AG04450 (cell line): ENCODE data around the gene CLCN2. TPM values are rescaled to one million over a fixed set of nuclear protein-coding genes. Genes with fewer than 3 reads are reported as not detected.

Experiments used
- CTCF ChIA-PET: fragments of 300-600, 350-600 bp; formaldehyde crosslinking; extraction: SDS; loops from one replicate; lab custom pipeline; 2022; ENCODE audit warnings: antibody characterized with exemption, inconsistent platforms; lab: Charles Lee
- POLR2A ChIA-PET: fragments of 350-600 bp; formaldehyde crosslinking; extraction: SDS; loops from one replicate; lab custom pipeline; 2021; ENCODE audit warnings: antibody characterized with exemption, inconsistent platforms; lab: Yijun Ruan, JAX
- DNase-seq: peaks from one replicate; pipeline ENCODE4 v3.0.0-alpha.2; 2011; ENCODE audit warnings: low read depth, low spot score
- H3K27ac ChIP-seq: one replicate; pipeline ENCODE4 v1.5.1; 2012; ENCODE audit warnings: low read depth, low read length, control low read depth
- H3K27me3 ChIP-seq: one replicate; pipeline ENCODE4 v1.6.0; 2012; ENCODE audit warnings: low read length; ENCODE audit not compliant: control insufficient read depth, insufficient read depth
- H3K4me3 ChIP-seq: 2 replicates; pipeline ENCODE4 v1.5.1; 2011; ENCODE audit warnings: mild to moderate bottlenecking, low read depth, low read length, control low read depth
- H3K9me3 ChIP-seq: 2 replicates; pipeline ENCODE4 v1.5.1; 2012; ENCODE audit warnings: low read length; ENCODE audit not compliant: control insufficient read depth, insufficient read depth
- CTCF ChIP-seq: IDR thresholded peaks from 2 replicates; pipeline ENCODE4 v1.5.1; 2011; ENCODE audit warnings: low read depth, low read length, control low read depth, inconsistent platforms
- polyA plus RNA-seq: library from polyadenylated mRNA; depleted of rRNA; stranded (reverse); fragments of >200 nt; gene quantifications from 2 replicates; pipeline ENCODE4 v1.2.3, GENCODE V29; 2011

Gene CLCN2
- polyA plus RNA-seq, 1 experiment, result 1.7 TPM

GRCh38 chr3:184314700-184315542, 46.5 kb downstream of the CLCN2 start:
- Histone ChIP-seq H3K27ac (peak overlapping the region; percentile 77), H3K4me3 (peak overlapping the region; percentile 90), H3K9me3 (peaks cover 3% of the 10 kb centered on the region; the same call in 1 of the 2 replicates), H3K27me3 (no peaks in the 10 kb centered on the region)
- ChIA-PET CTCF (no interaction called here), POLR2A (interaction anchor here (0.9 to 1.6 kb wide), 5 partner anchors 11 to 65 kb away, joined by 3 to 7 read pairs (median 3); partner anchors contain the start of genes CLCN2, EEF1AKMT4, FAM131A and POLR2H)
- DNase-seq, result no peak
- TF ChIP-seq CTCF, result no peak

- DNase-seq, result peak; percentile 87
- H3K4me3 ChIP-seq, result peak within 1 kb of the TSS; percentile 90
- peaks cover 3% of the 10 kb centered on the region; the same call in 1 of the 2 replicates for H3K9me3 ChIP-seq
- TF ChIP-seq CTCF, result no peak
- ChIA-PET POLR2A (interaction anchor here (1.1 kb wide), 1 partner anchor 8 kb away, joined by 3 read pairs; no protein-coding TSS in a partner anchor), CTCF (no interaction called here)
- no peaks in the 10 kb centered on the region for H3K27me3 ChIP-seq
- peak within 1 kb of the TSS; percentile 77 for H3K27ac ChIP-seq
These were observed 47.1 kb downstream of the CLCN2 start, which contains the start of gene EIF4G1 for GRCh38 chr3:184314363-184314699. Gene EIF4G1, plus strand, starts transcription at chr3:184314606. Its CDS starts 1,191 bp downstream, at chr3:184315797.

- Histone ChIP-seq H3K27ac (no peak overlapping the region), H3K4me3 (no peak overlapping the region), H3K9me3 (peaks cover 3% of the 10 kb centered on the region; the same call in 1 of the 2 replicates), H3K27me3 (no peaks in the 10 kb centered on the region)
- ChIA-PET POLR2A (interaction anchor here (1.4 kb wide), 1 partner anchor 9 kb away, joined by 3 read pairs; no protein-coding TSS in a partner anchor), CTCF (no interaction called here)
- no peak for DNase-seq
- no peak for TF ChIP-seq CTCF
These were observed 49.8 kb downstream of the CLCN2 start for GRCh38 chr3:184311633-184312032.

DNA sequence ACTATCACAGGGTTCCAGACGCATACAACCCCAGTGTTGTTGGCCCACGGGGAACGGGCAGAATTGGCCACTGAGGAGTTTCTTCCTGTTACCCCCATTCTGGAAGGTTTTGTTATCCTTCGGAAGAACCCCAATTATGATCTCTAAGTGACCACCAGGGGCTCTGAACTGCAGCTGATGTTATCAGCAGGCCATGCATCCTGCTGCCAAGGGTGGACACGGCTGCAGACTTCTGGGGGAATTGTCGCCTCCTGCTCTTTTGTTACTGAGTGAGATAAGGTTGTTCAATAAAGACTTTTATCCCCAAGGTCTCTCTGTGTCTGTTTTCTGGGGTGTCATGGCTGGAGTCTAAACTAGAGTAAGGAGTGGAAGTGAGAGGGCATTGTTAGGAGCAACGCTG, 52.7 kb downstream of the CLCN2 start:
- no peak for DNase-seq
- CTCF ChIA-PET, result no interaction called here
- no peak overlapping the region for H3K4me3 ChIP-seq
- H3K27ac ChIP-seq, result no peak overlapping the region
- H3K9me3 ChIP-seq, result no peaks in the 10 kb centered on the region; the same call in 1 of the 2 replicates
- TF ChIP-seq CTCF, result peak; percentile 9; the same call in 1 of the 2 replicates
- POLR2A ChIA-PET, result no interaction called here
- H3K27me3 ChIP-seq, result no peaks in the 10 kb centered on the region

DNA sequence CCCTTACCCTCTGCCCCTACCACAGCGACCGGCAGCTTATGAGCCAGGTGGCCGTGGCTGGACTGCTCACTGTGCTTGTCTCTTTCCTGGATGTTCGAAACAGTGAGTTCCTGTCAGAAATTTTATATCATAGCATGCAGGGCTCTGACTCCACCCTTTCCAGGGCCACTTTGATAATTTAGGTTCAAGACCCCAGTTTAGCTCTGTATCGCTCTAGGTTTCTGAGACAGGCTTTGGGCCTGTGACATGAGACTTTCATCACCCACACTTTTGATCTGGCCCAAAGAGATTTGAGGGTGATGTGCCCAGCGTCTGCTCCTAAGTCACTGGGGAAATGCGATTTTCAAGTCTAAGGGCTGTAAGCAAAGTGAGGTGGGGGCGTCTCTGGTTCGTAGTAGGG, 53.5 kb downstream of the CLCN2 start:
- CTCF ChIA-PET, result no interaction called here
- TF ChIP-seq CTCF, result no peak
- DNase-seq, result no peak
- no peak overlapping the region for H3K4me3 ChIP-seq
- POLR2A ChIA-PET, result no interaction called here
- H3K9me3 ChIP-seq, result no peaks in the 10 kb centered on the region; the same call in 1 of the 2 replicates
- no peaks in the 10 kb centered on the region for H3K27me3 ChIP-seq
- no peak overlapping the region for H3K27ac ChIP-seq
